ENCODE results near the gene BNC2.
"Not testable (repeated sequence)": the region's sequence is repeated elsewhere in the genome, so short reads cannot be mapped to it uniquely, and the experiment has no call there.

The BNC2 gene

GRCh38 chr9:16575142-16575985, 295.1 kb downstream of the BNC2 start:
- DNase-seq = no peak

GRCh38 chr9:16572005-16572734, 298.3 kb downstream of the BNC2 start:
- no peak for DNase-seq

DNA sequence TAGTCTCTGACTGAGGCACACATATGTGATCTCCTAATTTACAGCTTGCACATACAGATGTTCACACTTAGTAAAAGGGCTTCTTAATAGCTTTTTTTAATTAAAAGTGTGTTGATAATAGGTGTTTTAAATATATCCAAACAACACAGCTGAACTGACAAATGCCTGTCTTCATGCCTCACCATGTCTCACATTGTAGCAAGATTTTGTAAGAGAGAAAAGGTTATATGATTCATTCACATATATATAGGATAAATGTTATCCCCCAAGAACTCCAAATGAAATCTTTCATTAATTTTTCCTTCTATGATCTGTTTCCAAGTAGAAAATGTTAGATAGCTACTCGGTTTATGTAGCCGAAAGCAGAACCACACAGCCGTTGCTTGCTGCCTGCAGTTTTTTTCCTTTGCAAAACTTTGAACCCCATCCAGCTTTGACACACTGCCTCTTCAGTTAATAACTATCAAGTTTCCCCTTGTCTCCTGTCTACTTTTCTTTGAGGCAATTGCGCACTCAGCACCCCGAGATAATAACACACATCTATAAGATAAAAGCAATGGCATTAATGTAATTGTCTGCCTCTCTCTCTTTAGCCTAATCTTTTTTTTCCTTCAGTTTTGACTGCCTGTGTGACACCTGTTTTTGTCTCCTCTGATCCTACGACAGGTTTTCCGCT, 299.2 kb downstream of the BNC2 start:
- no peak for DNase-seq

DNA sequence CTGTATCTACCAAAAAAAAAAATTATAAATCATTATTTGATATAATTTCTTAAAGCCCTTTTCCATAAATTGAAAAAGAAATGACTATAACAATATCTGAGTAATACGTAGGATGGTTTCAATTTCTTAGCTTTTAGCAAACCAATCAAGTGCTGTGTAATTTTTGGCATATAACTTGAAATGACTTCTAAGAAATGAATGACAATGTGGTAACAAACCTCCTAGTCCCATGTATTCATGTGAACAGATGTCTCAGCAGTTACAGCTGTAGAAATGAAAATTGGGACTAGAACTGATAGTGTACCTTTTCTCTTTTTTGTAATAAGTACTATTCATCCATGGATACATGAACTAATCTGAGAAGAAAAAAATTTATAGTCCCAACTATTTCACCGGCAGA, 307.0 kb downstream of the BNC2 start:
- DNase-seq = no peak

DNA sequence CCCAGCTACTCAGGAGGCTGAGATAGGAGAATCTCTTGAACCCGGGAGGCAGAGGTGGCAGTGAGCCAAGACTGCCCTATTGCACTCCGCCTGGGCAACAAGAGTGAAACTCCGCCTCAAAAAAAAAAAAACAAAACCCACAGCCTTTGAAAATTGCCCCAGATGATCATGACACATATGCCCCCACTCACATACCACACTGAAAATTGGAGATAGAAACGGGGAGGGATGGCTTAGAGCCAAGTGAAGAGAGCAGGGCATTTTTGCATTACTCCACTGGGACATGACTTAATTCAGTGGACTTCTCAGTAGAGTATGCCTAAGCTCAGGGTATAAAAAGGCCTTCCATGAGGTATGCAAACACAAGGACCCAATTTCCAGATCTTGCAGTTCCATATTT, 309.3 kb downstream of the BNC2 start:
- DNase-seq = no peak

DNA sequence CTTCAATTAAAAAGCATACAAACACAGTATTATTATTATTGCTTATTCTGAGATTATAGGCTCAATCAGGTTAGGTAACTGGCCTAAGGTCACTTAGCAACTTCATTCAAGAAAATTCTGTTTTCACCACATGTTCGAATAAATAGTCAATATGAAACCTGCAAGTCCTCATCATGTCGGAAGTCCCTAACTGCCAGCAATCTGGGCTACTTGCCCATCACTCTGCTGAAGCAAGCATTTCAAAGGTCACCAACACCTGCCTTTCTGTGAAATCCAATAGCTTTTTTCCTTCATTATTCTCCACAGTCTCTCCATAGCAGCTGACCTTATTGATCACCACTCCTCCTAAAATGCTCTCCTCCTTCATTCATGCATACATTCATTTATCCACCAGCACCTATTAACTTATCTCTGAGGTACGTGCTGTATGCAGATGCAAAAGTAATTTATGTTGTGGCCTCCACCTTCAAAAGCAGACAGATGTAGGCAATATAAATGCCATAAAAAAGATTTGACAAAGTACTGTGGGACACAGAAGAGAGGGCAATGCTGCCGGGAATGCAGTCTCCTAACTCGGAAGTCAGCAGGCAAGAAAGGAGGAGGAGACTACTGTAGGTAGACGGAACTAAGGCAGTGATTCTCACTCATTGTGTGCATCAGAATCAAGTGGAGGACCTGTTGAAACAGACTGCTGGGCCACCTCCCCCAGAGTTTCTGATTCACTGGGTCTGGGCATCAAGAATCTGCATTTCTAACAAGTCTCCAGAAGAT, 310.9 kb downstream of the BNC2 start:
- DNase-seq = no peak

DNA sequence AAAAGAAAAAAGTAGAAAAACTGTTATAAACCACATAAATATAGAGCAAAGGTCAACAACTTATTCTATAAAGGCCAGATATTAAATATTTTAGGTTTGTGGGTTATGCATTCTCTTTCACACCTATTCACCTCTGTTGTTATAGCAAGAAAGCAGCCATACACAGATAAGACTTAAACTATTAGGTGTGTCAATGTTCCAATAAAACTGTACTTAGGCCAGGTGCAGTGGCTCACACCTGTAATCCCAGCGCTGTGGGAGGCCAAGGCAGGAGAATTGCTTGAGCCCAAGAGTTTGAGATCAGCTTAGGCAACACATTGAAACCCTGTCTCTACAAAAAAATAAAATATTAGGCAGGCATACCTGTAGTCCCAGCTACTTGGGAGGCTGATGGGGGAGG, 314.7 kb downstream of the BNC2 start:
- DNase-seq = no peak

DNA sequence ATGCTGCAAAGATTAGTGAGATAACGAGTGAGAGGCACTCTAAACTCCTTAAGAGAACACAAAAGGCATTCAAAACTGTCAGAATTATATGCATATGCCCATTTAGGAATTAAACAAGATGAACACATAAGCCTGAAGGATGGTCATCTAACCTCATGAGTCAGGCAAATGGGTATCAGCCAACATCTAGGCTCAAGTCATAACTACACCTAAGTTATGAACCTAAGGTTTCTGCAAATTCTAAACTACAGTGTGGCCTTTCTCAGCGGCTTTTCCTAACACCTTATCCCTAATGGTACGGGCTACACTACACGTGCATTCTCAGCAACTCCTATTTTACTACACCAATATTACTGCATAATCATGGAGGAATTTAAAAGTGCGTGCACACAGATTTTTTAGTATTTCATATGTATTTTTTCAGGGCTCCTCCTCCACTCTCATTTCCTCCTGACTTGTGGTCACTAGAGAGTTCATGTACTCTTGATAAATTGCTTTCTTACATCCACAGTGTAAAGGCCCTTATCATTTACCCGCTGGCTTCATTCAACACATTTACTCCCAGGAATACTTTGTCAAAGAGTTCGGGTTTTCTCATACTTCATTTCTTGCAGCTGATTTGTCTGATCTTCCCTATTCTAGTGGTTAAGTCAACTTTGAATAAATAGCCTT, 316.5 kb downstream of the BNC2 start:
- DNase-seq = no peak

GRCh38 chr9:16552252-16552651, 318.2 kb downstream of the BNC2 start:
- DNase-seq = no peak

DNA sequence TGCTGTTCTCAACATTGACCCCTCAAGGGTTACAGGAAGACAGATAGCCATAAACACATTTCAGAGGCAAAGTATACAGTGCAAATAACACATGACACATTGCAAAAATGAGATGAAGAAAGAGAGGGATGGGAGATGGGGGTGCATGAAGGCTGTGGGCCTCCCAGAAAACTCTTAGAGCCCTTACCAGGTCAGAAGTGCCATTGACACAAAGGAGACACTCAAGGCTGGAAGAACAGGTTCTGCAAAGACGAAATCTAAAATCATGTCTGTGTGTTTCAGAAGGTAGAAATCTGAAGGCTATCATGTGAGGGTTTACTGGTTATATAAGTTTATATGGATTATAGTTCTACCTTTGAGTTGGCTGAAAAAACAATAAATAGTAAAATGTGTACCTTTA, 318.8 kb downstream of the BNC2 start:
- no peak for DNase-seq

- DNase-seq = no peak
Measured at GRCh38 chr9:16545639-16546038, 324.8 kb downstream of the BNC2 start.

DNA sequence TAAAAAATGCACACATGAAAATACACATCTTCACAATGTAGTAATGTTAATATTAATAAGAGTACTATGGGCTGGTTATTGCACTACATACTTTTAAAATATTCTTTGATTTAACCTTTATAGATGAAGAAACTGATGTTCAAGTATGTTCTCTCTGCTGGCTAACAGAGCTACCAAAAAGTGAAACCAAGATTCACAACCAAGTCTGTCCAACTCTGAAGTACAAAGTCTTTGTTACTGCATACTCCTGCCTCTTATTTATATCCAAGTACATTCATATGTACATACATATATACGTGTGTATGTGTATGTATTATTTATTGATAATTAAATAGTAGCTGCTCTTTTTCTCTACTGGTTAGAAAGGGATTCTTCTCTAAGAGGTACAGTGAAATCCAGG, 325.6 kb downstream of the BNC2 start:
- no peak for DNase-seq

DNA sequence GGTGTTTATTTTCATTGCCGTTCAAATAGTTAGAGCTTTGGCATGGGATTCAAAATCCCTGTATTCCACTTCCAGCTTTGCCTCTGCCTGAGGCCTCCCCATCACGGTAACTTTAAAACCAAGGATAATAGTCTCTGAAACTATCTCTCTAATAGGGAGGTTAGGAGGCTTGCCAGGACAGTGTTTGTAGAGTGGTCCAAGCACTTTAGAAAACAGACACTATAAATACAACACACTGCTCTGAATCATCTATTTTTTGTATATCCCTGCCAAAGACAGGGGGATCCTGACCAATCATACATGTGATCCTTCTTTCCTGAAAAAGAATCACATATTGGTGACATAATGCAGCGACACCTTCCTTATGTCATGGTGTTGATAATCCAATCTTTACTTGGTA, 326.8 kb downstream of the BNC2 start:
- DNase-seq = no peak

DNA sequence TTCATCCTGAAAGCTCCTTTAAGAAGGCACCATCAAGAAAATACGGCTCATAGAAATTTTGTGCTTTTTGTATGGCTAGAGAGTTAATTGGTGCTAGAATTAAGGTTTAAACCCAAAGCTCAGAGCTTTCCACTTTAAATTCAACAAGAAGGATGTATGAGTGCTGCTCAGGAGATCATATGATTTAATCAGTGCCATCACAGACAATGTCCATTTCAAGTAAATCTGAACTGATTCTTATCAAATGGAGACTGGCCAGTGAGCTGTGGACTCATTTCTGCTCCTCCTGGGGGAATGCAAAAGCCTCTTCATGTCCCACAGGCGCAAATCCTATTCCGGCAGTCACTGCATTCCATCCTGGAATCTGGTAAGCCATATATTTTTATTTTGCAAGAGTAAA, 327.2 kb downstream of the BNC2 start:
- DNase-seq = no peak

DNA sequence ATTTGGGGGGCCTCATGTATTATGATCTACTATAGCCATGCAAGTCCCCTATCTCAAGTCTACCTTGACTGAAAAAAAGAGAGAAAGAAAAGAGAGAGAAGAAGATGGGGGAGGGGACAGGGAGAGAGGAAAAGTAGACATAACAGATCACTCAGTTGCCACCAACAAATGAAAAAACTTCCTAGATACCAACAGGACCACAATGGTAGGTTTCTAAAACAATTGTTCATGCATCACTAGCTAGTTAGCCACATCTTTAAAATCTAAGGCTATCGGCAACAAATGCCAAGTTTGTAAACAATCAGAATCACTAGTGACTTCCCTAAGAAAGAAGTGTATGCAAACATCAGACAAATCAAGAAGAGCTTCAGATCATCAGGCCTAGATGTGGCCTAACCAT, 328.2 kb downstream of the BNC2 start:
- no peak for DNase-seq

- DNase-seq = no peak
Measured at GRCh38 chr9:16540743-16541613, 329.5 kb downstream of the BNC2 start.

GRCh38 chr9:16539626-16540025, 330.8 kb downstream of the BNC2 start:
- DNase-seq = not testable (repeated sequence)

GRCh38 chr9:16535555-16535954, 334.9 kb downstream of the BNC2 start:
- DNase-seq = no peak

GRCh38 chr9:16532681-16533450, 337.6 kb downstream of the BNC2 start:
- no peak for DNase-seq

- DNase-seq = no peak
Measured at GRCh38 chr9:16532272-16532671, 338.2 kb downstream of the BNC2 start.
